Uterus (tissue), 2 donors: Measurements from ENCODE around the gene LRP2BP.

Experiments
- CTCF ChIP-seq, 4 experiments: fragments of 200-600 bp in 2 of 4; fragments of 450-650 bp in 2 of 4; sonication (generic) in 2 of 4; IDR thresholded peaks; one replicate each; pipeline ENCODE4 v1.5.1; 2016 to 2019; ENCODE audit warnings: antibody characterized with exemption in 4 of 4, mild to moderate bottlenecking in 2 of 4, moderate library complexity in 1 of 4
- POLR2A ChIP-seq, 2 donors: fragments of 450-650 bp; IDR thresholded peaks; one replicate each; pipeline ENCODE4 v1.6.1; 2016; ENCODE audit warnings: antibody characterized with exemption in 2 of 2, mild to moderate bottlenecking in 1 of 2, moderate library complexity in 1 of 2

GRCh38 chr4:185374573-185374972, 21.2 kb downstream of the LRP2BP start:
- TF ChIP-seq CTCF (IDR thresholded peaks at IDR 0.05) = no peak
- TF ChIP-seq POLR2A (IDR thresholded peaks at IDR 0.05) = no peak
